Measurements from ENCODE around the gene NME3. TPM values are rescaled to one million over a fixed set of nuclear protein-coding genes. Genes with fewer than 3 reads are reported as not detected.

The NME3 gene
- total RNA-seq, 4 donors from 2014 or later: 35.3 to 208 (median 59.7) TPM

DNA sequence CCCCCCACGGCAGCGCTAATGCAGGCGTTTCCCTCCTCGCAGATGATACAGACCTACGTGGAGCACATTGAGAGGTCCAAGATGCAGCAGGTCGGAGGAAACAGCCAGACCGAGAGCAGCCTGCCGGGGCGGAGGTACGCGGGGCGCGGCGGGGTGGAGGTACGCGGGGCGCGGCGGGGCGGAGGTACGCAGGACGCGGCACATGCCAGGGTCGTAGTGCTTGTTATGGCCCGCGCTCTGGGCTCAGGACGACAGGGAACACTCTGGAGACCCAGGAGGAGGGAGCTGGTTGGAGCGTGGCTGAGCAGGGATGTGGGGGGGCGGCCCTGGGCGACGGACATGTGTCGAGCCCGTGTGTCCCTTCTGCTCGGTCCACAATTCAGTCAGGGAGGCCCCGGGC lies 41.9 kb downstream of the NME3 start:
- Histone ChIP-seq H3K4me3 (no peak overlapping the region), H3K27me3 (no peaks in the 10 kb centered on the region), H3K9me3 (no peaks in the 10 kb centered on the region), H3K4me1 (no peaks in the 10 kb centered on the region), H3K27ac (no peak overlapping the region), H3K36me3 (no peaks in the 10 kb centered on the region)
- intact Hi-C loops (cut with DNase I; ENCODE audit: low total_unique reads): no loop called here
- no peak for DNase-seq
- TF ChIP-seq, protein P1, sequence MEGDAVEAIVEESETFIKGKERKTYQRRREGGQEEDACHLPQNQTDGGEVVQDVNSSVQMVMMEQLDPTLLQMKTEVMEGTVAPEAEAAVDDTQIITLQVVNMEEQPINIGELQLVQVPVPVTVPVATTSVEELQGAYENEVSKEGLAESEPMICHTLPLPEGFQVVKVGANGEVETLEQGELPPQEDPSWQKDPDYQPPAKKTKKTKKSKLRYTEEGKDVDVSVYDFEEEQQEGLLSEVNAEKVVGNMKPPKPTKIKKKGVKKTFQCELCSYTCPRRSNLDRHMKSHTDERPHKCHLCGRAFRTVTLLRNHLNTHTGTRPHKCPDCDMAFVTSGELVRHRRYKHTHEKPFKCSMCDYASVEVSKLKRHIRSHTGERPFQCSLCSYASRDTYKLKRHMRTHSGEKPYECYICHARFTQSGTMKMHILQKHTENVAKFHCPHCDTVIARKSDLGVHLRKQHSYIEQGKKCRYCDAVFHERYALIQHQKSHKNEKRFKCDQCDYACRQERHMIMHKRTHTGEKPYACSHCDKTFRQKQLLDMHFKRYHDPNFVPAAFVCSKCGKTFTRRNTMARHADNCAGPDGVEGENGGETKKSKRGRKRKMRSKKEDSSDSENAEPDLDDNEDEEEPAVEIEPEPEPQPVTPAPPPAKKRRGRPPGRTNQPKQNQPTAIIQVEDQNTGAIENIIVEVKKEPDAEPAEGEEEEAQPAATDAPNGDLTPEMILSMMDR (IDR thresholded peaks at IDR 0.05): no peak
- TF ChIP-seq POLR2A (IDR thresholded peaks at IDR 0.05): no peak

DNA sequence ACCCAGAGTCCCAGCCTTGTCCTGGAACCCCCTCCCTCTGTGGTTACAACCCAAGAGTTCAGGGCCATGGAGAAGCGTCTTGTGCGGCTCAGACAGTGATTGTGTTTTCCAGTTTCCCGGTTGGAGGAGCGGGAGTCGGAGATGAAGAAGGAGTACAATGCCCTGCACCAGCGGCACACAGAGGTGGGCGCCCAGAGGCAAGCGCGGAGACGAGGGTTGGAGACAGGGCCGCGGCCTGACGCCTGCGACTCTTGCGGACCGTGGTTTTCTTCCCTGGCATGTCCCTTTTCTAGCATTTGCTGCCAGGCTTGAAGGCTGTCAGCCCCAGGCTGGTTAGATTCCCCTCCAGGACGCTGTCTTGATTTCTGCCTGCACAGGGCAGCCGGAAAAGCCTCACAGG lies 42.3 kb downstream of the NME3 start:
- Histone ChIP-seq H3K27me3 (no peaks in the 10 kb centered on the region), H3K4me3 (no peak overlapping the region), H3K36me3 (no peaks in the 10 kb centered on the region), H3K4me1 (no peaks in the 10 kb centered on the region), H3K9me3 (no peaks in the 10 kb centered on the region), H3K27ac (no peak overlapping the region)
- no peak for DNase-seq
- intact Hi-C loops (cut with DNase I; ENCODE audit: low total_unique reads): no loop called here
- TF ChIP-seq, protein P1 (IDR thresholded peaks at IDR 0.05): no peak
- TF ChIP-seq POLR2A (IDR thresholded peaks at IDR 0.05): no peak

DNA sequence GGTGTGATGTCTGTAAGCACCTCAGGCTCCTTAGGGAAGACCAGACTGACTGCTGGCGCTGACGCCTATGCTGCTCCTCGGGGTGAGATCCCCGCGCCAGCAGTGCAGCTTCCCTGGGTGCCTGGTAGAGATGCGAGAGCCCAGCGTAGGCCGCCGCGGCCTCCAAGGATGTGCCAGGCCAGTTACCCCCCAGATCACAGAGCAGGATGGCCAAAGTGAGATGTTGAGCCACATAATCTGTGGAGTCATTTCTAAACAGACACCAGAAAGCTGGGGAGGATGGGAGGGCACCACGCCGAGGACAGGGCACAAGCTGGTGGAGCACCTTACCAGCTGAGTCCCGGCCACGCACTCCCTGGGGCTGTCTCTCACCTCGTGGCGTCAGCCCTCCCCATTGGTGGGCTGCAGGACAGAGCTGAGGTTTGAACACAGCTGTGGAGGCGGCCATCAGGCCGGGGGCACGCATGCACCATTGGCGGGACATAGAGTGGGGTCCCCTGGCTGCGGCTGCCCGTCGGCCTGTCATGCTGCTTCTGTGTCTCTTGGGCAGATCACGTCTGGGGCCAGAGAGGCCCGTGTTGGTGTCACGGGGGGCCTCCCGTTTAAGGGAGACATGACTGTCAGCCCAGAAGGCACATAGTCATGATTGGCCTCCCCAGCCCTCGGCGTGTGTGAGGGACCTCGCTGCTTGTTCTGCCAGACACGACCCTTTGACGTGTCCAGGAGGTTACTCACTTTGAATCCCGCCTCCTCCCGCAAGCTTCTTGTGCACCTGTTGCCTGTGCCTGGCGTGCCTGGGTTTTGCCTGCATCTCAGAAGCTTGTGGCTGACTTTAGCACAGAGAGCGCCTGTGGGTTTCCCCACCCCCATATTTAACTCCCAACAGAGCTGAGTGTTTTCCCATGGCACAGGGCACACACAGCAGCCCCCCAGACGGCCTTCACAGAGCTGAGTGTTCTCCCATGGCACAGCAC lies 43.4 kb downstream of the NME3 start:
- no peaks in the 10 kb centered on the region for H3K9me3 ChIP-seq
- TF ChIP-seq, protein P1 (IDR thresholded peaks at IDR 0.05): no peak
- TF ChIP-seq POLR2A (IDR thresholded peaks at IDR 0.05): no peak
- H3K27me3 ChIP-seq: no peaks in the 10 kb centered on the region
- intact Hi-C loops (cut with DNase I; ENCODE audit: low total_unique reads): no loop called here
- H3K4me1 ChIP-seq: no peaks in the 10 kb centered on the region
- no peak for DNase-seq
- no peak overlapping the region for H3K4me3 ChIP-seq
- H3K36me3 ChIP-seq: no peaks in the 10 kb centered on the region
- H3K27ac ChIP-seq: no peak overlapping the region

DNA sequence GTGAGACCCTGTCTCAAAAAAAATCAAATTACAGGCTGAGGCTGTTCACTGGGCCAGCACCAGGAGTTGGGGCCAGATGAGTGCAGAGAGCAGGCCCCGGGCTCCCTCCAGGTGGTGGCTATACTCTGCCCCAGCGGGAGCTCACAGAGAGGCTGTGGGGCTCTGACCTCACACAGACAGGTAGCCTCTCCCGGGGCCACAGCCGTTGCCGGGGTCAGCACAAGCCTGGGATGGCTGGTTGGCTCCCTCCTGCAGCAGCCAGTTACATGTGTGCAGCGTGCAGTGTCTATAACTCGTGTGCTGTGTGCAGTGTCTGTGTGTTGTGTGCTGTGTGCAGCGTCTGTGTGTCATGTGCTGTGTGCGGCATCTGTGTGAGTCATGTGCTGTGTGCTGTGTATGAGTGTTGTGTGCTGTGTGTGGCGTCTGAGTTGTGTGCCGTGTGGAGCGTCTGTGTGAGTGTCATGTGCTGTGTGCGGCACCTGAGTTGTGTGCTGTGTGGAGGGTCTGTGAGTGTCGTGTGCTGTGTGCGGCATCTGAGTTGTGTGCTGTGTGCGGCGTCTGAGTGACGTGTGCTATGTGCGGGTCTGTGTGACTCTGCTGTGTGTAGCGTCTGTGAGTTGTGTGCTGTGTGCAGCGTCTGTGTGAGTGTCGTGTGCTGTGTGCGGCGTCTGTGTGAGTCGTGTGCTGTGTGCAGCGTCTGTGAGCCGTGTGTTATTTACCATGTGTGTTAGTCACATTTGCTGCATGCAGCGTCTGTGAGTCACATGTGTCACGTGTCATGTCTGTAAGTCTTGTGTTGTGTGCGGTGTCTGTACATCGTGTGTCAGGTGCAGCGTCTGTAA lies 44.5 kb downstream of the NME3 start:
- TF ChIP-seq POLR2A (IDR thresholded peaks at IDR 0.05): no peak
- TF ChIP-seq, protein P1 (IDR thresholded peaks at IDR 0.05): no peak
- DNase-seq: no peak
- H3K27me3 ChIP-seq: no peaks in the 10 kb centered on the region
- no peaks in the 10 kb centered on the region for H3K9me3 ChIP-seq
- no peak overlapping the region for H3K4me3 ChIP-seq
- no peaks in the 10 kb centered on the region for H3K4me1 ChIP-seq
- intact Hi-C loops (cut with DNase I; ENCODE audit: low total_unique reads): no loop called here
- no peaks in the 10 kb centered on the region for H3K36me3 ChIP-seq
- no peak overlapping the region for H3K27ac ChIP-seq

DNA sequence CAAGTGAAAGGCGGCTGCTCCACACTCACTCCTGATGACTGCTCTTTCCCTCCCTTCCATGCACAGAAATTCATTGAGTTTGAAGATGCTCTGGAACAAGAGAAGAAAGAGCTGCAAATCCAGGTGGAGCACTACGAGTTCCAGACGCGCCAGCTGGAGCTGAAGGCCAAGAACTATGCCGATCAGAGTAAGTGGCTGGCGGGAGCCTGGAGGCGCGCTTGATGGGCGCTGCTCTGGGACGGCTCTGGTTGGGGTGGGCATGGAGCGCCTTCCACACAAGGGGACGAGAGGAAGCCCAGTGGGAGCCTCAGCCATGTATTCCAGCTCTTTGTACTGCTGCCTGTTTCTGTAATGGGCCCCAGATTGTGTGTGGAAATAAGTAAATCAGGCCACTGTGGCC lies 46.9 kb downstream of the NME3 start:
- H3K36me3 ChIP-seq: no peaks in the 10 kb centered on the region
- H3K9me3 ChIP-seq: no peaks in the 10 kb centered on the region
- H3K27ac ChIP-seq: no peak overlapping the region
- TF ChIP-seq, protein P1 (IDR thresholded peaks at IDR 0.05): no peak
- TF ChIP-seq POLR2A (IDR thresholded peaks at IDR 0.05): no peak
- no peaks in the 10 kb centered on the region for H3K4me1 ChIP-seq
- no peak overlapping the region for H3K4me3 ChIP-seq
- DNase-seq: no peak
- intact Hi-C loops (cut with DNase I; ENCODE audit: low total_unique reads): no loop called here
- H3K27me3 ChIP-seq: no peaks in the 10 kb centered on the region
